ENCODE data around the gene SCCPDH.
"Not testable (repeated sequence)": the region's sequence is repeated elsewhere in the genome, so short reads cannot be mapped to it uniquely, and the experiment has no call there.

SCCPDH gene

DNA sequence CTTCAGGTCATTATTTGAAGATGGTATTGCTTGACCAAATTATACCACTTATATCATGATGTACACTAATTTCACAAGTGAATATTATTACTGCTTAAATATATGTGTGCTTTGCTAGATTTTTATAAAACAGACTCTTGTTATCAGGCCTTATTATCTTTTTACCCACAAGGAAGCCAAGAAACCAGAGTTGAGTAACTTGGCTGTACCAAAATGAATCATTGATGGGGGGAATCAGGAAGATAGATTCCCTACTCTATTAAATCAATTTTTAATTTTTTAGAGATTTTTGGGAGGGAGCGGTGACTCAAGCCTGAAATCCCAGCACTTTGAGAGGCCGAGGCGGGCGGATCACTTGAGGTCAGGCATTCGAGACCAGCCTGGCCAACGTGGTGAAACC is 16.0 kb upstream of the SCCPDH start:
- peak in 1 of 5 experiments; percentile 43 for DNase-seq

DNA sequence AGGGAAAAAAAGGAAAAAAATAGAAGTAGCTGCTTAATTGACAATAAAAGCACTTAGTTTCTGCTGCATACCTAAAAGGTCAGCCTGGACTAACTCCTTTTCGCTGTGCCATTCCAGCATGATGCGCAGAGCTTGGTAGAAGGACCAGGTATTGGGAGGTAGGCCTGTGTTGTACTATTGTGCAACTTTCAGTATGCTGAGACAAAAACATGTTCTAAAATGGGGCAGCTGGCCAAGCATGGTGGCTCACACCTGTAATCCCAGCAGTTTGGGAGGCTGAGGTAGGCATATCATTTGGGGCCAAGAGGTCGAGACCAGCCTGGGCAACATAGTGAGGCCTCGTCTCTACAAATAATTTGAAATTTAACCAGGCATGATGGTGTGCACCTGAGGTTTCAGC is 15.0 kb upstream of the SCCPDH start:
- no peak for DNase-seq

DNA sequence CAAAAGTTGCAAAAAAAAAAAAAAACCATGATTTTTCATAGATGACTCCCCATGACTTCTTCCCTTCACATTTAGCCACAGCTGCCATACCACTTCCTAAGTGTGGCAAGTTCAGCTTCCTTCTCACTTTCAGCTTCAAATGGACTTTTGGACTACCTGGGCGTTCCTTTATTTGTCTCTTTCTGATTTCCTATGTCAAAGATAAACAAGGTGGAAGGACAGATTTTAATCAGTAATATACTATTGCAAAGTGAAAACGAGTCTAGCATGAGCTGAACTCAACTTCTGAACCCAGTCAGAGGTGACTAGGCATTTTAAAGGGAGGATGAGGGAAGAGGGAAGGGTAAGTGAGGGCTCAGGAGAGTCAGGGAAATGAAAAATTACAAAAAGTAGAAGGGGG is 14.4 kb upstream of the SCCPDH start:
- no peak for DNase-seq

DNA sequence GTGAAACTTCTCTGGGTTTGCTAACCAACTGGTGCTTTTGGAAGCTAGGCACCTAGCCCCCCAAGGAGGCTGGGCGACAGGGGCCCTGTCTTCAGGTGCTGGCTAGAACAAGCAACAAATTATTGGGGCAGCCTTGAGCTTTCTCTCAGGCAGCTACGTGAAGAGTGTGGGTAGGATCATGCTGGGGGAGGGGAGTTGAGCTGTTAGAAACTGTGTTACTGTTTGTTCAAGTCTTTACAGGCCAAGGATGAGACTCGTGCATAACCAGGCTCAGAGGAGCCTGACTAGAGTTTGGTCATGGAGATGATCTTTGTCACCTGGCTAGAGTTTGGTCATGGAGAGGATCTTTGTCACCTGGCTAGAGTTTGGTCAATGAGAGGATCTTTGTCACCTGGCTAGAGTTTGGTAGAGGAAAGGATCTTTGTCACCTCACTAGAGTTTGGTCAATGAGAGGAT is 12.6 kb upstream of the SCCPDH start:
- no peak for DNase-seq

DNA sequence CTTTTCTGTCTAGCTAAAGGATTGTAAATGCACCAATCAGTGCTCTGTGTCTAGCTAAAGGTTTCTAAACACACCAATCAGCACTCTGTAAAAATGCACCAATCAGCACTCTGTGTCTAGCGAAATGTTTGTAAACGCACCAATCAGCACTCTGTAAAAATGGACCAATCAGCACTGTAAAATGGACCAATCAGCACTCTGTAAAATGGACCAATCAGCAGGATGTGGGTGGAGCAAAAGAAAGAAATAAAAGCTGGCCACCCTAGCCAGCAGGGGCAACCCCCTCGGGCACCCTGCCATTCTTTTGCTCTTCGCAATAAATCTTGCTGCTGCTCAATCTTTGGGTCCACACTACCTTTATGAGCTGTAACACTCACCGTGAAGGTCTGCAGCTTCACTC is 11.8 kb upstream of the SCCPDH start:
- not testable (repeated sequence) for DNase-seq

DNA sequence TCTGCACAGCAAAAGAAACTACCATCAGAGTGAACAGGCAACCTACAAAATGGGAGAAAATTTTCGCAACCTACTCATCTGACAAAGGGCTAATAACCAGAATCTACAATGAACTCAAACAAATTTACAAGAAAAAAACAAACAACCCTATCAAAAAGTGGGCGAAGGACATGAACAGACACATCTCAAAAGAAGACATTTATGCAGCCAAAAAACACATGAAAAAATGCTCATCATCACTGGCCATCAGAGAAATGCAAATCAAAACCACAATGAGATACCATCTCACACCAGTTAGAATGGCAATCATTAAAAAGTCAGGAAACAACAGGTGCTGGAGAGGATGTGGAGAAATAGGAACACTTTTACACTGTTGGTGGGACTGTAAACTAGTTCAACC is 4.8 kb upstream of the SCCPDH start:
- not testable (repeated sequence) for DNase-seq

DNA sequence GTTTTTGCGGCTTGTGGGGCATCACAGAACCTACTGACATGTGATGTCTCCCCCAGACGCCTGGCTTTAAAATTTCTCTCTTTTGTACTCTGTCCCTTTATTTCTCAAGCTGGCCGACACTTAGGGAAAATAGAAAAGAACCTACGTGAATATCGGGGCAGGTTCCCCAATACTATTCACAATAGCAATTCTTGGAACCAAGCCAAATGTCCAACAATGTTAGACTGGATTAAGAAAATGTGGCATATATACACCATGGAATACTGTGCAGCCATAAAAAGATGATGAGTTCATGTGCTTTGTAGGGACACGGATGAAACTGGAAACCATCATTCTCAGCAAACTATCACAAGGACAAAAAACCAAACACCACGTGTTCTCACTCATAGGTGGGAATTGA is 3.4 kb upstream of the SCCPDH start:
- not testable (repeated sequence) for DNase-seq

DNA sequence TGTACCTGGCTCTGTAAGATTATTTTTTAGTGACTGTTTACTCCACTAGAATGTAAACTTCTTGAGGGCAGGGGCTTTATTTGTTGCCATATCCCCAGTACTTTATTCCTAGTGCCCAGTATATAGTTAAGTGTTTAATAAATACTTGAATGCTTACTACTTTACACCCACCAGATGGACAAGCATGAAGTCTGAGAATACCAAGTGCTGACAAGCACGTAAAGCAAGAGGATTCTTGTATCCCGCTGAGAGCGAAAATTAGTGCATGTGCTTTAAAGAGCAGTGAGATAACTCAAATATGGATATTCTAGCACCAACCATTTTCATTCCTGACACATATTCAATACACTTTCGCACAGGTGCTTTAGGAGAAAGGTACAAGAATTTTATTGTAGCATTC is 1.5 kb upstream of the SCCPDH start:
- DNase-seq = no peak

DNA sequence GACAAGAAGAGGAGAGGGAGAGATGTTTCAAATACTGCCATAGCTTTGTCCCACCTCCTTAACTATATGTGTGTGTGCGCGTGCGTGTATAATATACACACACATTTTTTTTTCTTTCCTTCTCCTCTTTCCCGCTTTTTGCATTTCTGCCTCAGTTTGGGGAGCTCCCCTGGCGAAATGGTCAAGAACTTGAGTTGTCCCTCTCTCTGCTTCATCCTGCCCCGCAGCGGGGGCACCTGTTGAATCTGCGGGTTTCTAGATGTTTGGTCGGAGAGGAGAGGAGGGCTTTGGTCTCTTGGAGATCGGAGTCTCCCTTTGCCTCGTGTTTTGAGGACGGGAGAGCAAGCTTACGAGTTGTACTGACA is 504 bp downstream of the SCCPDH start:
- peak in 1 of 5 experiments; percentile 20 for DNase-seq

DNA sequence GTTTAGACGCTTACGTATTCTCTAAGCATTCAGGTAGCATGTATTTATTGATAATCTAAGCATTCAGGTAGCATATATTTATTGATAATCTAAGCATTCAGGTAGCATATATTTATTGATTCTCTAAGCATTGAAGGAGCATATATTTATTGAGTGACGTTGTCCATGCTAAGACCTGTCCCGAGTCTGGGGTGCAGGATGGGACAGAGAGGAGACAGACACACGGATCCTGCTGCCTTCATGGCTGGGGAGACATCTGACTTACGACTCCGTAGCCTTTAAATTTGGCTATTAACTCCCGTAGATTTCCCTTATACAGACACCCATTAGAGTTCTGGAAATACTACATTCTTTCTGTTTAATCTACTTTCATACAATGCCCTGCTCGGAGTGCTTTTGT is 982 bp downstream of the SCCPDH start:
- DNase-seq = no peak

DNA sequence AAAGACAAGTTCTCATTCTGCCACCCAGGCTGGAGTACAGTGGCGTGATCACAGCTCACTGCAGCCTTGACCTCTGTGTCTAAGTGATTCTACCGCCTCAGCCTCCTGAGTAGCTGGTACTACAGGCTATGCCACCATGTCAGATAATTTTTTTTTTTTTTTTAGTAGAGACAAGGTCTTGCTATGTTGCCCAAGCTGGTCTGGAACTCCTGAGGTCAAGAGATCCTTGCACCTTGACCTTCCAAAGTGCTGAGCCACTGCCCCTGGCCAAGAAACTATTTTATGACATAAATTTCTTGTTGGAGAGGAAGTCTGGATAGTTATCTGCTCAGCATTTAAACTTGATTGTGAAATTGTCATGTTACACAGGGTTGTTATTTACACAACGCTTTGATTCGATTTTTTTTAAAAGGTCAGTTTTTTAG is 2.1 kb downstream of the SCCPDH start:
- DNase-seq = no peak

DNA sequence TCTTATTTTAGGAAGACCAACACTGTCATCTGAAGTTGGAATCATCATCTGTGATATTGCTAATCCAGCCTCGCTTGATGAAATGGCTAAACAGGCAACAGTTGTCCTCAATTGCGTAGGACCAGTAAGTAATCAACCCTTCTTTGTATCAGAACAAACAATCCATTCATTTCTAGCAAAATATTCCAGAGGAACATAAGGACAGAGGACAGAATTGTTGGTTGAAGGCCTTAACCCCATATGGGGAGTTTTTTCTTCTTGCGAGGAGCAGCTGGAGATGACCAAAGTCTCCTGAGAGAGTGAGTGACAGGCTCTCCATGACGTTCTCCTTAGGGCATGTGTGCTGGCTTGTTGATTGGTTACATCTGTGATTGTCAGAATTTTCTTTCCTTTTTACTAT is 2.7 kb downstream of the SCCPDH start:
- no peak for DNase-seq

DNA sequence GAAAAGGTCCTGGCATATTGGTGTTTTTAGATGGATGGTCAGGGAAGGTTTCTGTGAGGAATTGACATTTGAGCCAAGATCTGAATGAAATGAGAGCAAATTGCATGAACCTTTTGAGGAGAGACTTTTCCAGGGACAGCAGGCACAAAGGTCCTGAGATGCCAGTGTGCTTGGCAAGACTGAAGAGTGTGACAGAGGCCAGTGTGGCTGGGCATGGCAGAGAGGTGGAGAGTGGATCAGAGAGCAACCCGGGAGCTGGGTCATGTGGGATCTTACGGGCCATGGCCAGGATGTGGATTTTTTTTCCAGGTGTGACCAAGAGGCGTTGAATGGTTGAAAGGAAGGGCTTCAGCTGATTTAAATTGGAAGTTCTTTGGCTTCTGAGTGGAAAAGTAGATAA is 3.4 kb downstream of the SCCPDH start:
- no peak for DNase-seq

DNA sequence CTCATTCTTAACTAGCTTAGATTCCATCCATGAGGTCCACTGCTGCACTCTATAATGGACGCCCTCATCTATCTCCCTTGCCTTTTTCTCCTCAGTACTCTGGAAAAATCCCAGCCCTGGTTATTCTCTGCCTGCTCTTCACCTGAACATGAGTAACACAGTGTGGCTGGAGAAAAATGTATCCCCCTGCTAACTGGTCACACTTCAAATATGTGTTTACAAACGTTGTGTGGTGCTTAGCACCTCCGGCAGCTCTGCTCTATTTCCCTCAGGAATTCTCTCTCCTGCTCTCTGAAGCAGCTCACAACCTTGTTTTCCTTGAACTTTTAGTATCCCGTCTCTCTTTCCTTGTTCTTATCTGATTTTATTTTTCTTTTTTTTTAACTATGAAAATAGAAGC is 4.1 kb downstream of the SCCPDH start:
- no peak for DNase-seq

DNA sequence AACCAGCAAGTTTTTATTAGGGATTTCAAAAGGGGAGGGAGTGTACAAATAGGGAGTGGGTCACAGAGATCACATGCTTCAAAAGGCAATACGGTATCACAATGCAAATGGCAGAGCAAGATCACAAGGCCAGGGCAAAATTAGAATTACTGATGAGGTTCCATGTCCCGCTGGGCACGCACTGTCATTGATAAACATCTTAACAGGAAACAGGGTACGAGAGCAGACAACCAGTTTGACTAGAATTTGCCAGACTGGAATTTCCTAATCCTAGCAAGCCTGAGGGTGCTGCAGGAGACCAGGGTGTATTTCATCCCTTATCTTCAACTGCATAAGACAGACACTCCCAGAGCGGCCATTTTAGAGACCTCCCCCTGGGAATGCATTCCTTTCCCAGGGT is 4.8 kb downstream of the SCCPDH start:
- DNase-seq = not testable (repeated sequence)

DNA sequence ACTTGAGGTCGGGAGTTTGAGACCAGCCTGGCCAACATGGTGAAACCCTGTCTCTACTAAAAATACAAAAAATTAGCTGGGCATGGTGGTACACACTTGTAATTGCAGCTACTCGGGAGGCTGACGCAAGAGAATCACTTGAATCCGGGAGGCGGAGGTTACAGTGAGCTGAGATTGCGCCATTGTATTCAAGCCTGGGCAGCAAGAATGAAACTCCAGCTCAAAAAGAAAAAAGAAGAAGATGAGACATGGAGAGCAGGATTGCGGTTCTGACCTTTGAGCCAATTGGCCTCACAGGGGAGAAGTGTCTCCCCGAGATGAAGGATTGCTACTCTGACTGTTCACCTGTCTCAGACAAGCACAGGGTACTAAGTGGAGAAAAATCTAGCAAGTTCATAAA is 6.6 kb downstream of the SCCPDH start:
- no peak for DNase-seq

DNA sequence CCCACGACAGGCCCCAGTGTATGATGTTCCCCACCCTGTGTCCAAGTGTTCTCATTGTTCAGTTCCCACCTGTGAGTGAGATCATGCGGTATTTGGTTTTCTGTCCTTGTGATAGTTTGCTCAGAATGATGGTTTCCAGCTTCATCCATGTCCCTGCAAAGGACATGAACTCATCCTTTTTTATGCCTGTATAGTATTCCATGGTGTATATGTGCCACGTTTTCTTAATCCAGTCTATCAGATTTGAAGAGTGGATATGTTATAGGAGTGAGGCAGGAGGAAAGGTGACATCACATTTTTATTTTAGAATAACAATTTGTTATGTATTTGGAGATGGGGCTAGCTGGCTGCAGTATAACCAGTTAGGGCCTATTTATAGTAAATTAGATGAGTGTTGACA is 7.7 kb downstream of the SCCPDH start:
- DNase-seq = not testable (repeated sequence)

DNA sequence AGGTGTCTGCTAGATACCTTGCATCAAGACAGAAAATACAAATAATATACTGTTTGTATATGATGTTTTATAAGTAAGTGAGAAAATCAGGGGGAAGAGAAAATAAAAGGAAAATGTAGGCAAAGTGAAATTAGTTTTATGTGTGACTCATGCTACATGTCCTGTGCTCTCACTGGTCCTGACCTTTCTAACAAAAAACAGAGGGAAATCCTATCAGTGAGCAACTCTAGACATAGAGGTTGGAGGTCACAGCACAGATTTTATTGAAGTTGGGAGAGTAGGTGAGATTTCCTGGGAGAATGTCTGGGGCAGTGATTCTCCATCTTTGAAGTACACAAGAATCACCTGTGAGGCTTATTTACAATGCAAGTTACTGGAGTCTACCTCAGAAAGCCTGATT is 9.5 kb downstream of the SCCPDH start:
- no peak for DNase-seq

DNA sequence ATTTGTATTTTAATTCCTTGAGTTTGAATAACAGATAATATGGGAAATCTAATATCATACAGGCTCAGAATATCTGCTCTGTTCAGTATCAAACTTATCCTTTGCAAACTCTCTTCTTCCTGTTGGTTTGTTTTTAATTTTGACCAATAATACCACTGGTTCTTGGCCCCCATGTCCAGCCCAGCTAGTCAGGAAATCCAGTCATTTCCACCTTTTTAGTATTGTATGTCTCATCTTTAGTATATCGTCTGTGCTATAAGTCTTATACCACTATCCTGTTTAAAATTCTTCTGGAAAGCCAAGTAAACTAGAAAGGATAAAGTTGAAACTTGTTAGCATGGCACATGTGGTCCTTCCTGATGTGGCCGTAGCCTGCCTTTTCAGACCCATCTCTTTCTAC is 10.7 kb downstream of the SCCPDH start:
- DNase-seq = no peak

DNA sequence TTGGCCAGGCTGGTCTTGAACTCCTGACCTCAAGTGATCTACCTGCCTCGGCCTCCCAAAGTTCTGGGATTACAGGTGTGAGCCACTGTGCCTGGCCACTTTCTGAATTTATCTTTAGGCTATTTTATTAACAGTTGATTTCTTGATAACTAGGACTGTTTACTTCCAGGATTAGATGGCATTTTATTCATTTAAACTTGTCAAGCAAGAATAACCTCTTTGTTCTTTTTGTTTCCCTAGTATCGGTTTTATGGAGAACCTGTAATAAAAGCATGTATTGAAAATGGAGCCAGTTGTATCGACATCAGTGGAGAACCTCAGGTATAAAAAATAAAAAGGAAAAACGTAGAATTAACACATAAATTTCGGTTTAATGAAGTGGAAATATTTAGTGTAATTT is 11.5 kb downstream of the SCCPDH start:
- DNase-seq = no peak

DNA sequence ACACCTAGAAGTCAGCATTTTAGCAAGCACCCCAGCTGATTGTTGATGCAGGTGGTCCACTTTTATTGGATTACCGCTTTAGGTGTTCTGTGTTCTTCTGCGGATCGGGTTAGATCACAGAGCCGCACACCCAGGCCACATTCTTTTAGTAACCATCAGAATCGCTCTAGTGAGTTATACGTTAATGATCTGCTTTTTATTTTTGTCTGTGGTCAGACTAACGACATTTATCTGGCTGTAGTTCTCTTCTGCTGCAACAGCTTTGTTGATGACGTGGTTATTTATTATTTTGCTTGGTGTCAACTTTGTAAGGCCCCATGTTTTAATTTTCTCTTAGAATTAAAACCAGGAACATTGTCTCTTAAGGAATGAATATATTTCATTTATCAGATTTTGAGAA is 18.2 kb downstream of the SCCPDH start:
- DNase-seq = no peak

DNA sequence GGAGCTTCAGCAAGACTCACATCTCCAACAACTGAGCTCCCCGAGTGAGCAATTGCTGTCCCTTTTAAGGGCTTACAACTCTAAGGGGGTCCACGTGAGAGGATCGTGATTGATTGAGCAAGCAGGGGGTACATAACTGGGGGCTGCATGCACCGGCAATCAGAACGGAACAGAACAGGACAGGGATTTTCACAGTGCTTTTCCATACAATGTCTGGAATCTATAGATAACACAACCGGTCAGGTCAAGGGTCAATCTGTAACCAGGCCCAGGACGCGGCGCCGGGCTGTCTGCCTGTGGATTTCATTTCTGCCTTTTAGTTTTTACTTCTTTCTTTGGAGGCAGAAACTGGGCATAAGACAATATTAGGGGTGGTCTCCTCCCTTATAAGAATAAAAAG is 21.9 kb downstream of the SCCPDH start:
- DNase-seq = not testable (repeated sequence)

DNA sequence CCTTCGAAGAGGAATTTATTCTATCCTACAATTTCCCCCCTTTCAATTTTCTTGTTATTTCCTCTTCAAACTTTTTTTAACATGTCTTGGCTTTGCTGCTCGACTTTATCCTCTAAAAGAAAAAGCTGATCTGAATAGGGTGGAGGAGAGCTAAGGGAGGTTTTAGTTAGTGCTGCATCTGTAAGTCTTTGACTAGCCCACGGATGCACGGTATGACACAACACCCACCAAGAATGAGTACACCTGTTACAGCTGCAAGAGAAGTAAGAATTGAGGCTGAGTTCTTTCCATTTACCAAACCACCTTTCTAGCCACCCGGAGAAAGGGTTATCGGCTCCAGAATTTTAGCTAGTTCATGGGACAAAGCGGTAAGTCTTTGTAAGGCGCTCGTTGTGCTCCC is 23.8 kb downstream of the SCCPDH start:
- DNase-seq = no peak

DNA sequence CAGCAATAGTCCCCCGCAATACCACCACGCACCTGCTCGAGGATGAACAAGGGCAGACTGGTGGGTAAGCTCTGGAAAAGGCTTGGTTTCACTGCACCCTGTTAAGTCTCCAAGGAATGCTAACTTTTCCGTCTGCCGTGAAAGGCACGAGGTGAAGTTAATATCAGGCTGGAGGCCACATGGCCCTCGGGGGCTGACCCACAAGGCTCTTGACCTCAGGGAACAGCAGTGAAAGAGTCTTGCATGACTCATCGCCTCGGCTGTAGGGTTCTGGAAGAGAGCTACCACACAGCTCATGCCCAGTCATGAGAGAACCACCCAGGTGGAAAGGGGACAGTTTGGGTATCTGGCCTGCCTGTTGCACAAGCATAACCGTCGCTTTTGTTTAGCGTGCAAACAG is 24.7 kb downstream of the SCCPDH start:
- DNase-seq = no peak

DNA sequence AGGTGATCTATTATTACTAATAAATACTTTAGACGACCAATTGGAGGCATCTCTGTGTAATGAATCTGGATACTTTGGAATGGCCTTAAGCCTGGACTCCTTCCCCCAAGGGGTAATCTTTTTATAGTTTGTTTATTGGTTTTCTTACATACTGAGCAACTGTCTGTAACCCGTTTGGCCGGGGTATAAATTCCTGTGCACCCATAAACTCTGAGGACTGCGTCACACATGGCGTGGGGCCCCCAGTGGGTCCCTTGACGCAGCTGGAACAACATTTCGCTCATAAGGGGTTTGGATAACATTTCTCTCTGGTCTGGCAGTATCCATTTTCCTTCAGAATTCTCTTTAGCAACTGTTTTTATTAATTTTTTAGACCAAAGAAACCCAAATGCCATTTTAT is 26.5 kb downstream of the SCCPDH start:
- no peak for DNase-seq

All from T-helper 2 cell (primary cell).